KOPT-K1 (cell line): ENCODE results near the gene SAMD11.

ENCODE experiments used
- H3K27ac ChIP-seq: fragments of 200-600 bp; sonication (generic); 2 replicates; pipeline ENCODE4 v1.5.1; 2016; ENCODE audit warnings: antibody characterized with exemption, mild to moderate bottlenecking, low read depth, low read length; ENCODE audit not compliant: poor library complexity, severe bottlenecking
- H3K36me3 ChIP-seq: fragments of 200-600 bp; sonication (generic); 2 replicates; pipeline ENCODE4 v1.5.1; 2017; ENCODE audit warnings: antibody characterized with exemption, mild to moderate bottlenecking, low read length, moderate library complexity; ENCODE audit not compliant: insufficient read depth
- H3K9me3 ChIP-seq: fragments of 200-600 bp; sonication (generic); 2 replicates; pipeline ENCODE4 v1.5.1; 2017; ENCODE audit warnings: antibody characterized with exemption, low read length, mild to moderate bottlenecking; ENCODE audit not compliant: insufficient read depth, poor library complexity, severe bottlenecking

Gene SAMD11

GRCh38 chr1:919271-919872, 4.4 kb upstream of the SAMD11 start:
- Histone ChIP-seq H3K9me3 (no peaks in the 10 kb centered on the region), H3K27ac (no peak overlapping the region), H3K36me3 (no peaks in the 10 kb centered on the region)

- no peaks in the 10 kb centered on the region for H3K9me3 ChIP-seq
- no peaks in the 10 kb centered on the region for H3K36me3 ChIP-seq
- no peak overlapping the region for H3K27ac ChIP-seq
These were observed 3.7 kb upstream of the SAMD11 start for GRCh38 chr1:920010-920409.

- Histone ChIP-seq H3K9me3 (no peaks in the 10 kb centered on the region), H3K27ac (no peak overlapping the region), H3K36me3 (no peaks in the 10 kb centered on the region)
These were observed 3.2 kb upstream of the SAMD11 start for GRCh38 chr1:920521-920920.

- H3K27ac ChIP-seq: no peak overlapping the region
- H3K36me3 ChIP-seq: no peaks in the 10 kb centered on the region
- H3K9me3 ChIP-seq: no peaks in the 10 kb centered on the region
These were observed 2.5 kb upstream of the SAMD11 start for GRCh38 chr1:921011-921837.

GRCh38 chr1:923991-924655, 400 bp downstream of the SAMD11 start:
- Histone ChIP-seq H3K36me3 (no peaks in the 10 kb centered on the region), H3K9me3 (no peaks in the 10 kb centered on the region), H3K27ac (no peak overlapping the region)

- Histone ChIP-seq H3K36me3 (no peaks in the 10 kb centered on the region), H3K27ac (no peak overlapping the region), H3K9me3 (no peaks in the 10 kb centered on the region)
These were observed 1.2 kb downstream of the SAMD11 start for GRCh38 chr1:924656-925560.

GRCh38 chr1:925561-926421, 2.1 kb downstream of the SAMD11 start:
- no peaks in the 10 kb centered on the region for H3K9me3 ChIP-seq
- no peaks in the 10 kb centered on the region for H3K36me3 ChIP-seq
- H3K27ac ChIP-seq: no peak overlapping the region

GRCh38 chr1:927234-927633, 3.5 kb downstream of the SAMD11 start:
- H3K36me3 ChIP-seq: no peaks in the 10 kb centered on the region
- H3K9me3 ChIP-seq: no peaks in the 10 kb centered on the region
- no peak overlapping the region for H3K27ac ChIP-seq

- H3K9me3 ChIP-seq: no peaks in the 10 kb centered on the region
- H3K36me3 ChIP-seq: no peaks in the 10 kb centered on the region
- no peak overlapping the region for H3K27ac ChIP-seq
These were observed 4.0 kb downstream of the SAMD11 start for GRCh38 chr1:927748-928147.

- Histone ChIP-seq H3K27ac (no peak overlapping the region), H3K9me3 (no peaks in the 10 kb centered on the region), H3K36me3 (no peaks in the 10 kb centered on the region)
These were observed 5.3 kb downstream of the SAMD11 start for GRCh38 chr1:928825-929661.

- H3K9me3 ChIP-seq: no peaks in the 10 kb centered on the region
- no peaks in the 10 kb centered on the region for H3K36me3 ChIP-seq
- no peak overlapping the region for H3K27ac ChIP-seq
These were observed 6.2 kb downstream of the SAMD11 start for GRCh38 chr1:929712-930632.

- no peak overlapping the region for H3K27ac ChIP-seq
- H3K36me3 ChIP-seq: no peaks in the 10 kb centered on the region
- no peaks in the 10 kb centered on the region for H3K9me3 ChIP-seq
These were observed 7.0 kb downstream of the SAMD11 start for GRCh38 chr1:930633-931138.
